K562 (cell line): ENCODE results near the gene ASB6. TPM values are rescaled to one million over a fixed set of nuclear protein-coding genes. Genes with fewer than 3 reads are reported as not detected.

Source experiments
- ATAC-seq: fragments of 200-7000 bp; cut with Tn5 transposase; 3 replicates; pipeline ENCODE4 v1.9.1; 2020; ENCODE audit warnings: moderate library complexity
- BruUV-seq: library from RNA; stranded (reverse); fragments of 400-500 nt; replicated peaks from 2 replicates; lab custom pipeline; 2021; lab: Mats Ljungman, UMichigan
- CTCF ChIA-PET: fragments of 300-600 bp; formaldehyde crosslinking; extraction: SDS; loops from one replicate; lab custom pipeline; 2021; ENCODE audit warnings: low intra/inter-chr PET ratio; lab: Yijun Ruan, JAX
- POLR2A ChIA-PET: fragments of 300-600, 350-650 bp; sonication (Branson Sonifier 250); formaldehyde crosslinking; extraction: SDS; loops from one replicate; lab custom pipeline; 2021; ENCODE audit warnings: antibody characterized with exemption, inconsistent platforms; lab: Yijun Ruan, JAX
- DNase-seq, 4 experiments: peaks; one replicate each; pipeline versions ENCODE4 v3.0.0 to v3.0.0-alpha.2; 2011 to 2018; ENCODE audit warnings: low spot score in 3 of 4, mixed read lengths in 3 of 4; ENCODE audit errors: extremely low read depth in 1 of 4
- FAIRE-seq: peaks from 2 replicates; lab custom pipeline; 2011; peaks lifted over from hg19 to GRCh38; lab: Jason Lieb, UNC
- H2AFZ ChIP-seq: 2 replicates; pipeline ENCODE4 v1.6.0; 2011; ENCODE audit warnings: low read depth, low read length, control low read depth, inconsistent platforms
- H3K27ac ChIP-seq: fragments of 200-600 bp; 3 replicates; pipeline ENCODE4 v1.8.0; 2011; ENCODE audit warnings: low read depth, mild to moderate bottlenecking, control low read depth, inconsistent platforms, low read length, moderate library complexity, mixed read lengths; ENCODE audit errors: extremely low read depth
- H3K27me3 ChIP-seq, 2 experiments: fragments of 300-600 bp in 1 of 2; 2 replicates in 1 of 2; 3 replicates in 1 of 2; pipeline versions ENCODE4 v1.6.0 to v1.8.0; 2011; ENCODE audit warnings: inconsistent platforms in 2 of 2, low read length in 2 of 2, mild to moderate bottlenecking in 1 of 2, mixed read lengths in 1 of 2, moderate library complexity in 1 of 2; ENCODE audit not compliant: control insufficient read depth in 2 of 2, insufficient read depth in 2 of 2
- H3K36me3 ChIP-seq: fragments of 300-600 bp; 3 replicates; pipeline ENCODE4 v1.8.0; 2011; ENCODE audit warnings: mild to moderate bottlenecking, low read length, inconsistent platforms; ENCODE audit not compliant: control insufficient read depth, insufficient read depth
- H3K4me1 ChIP-seq, 2 experiments: fragments of 200-600 bp in 1 of 2; replicated peaks in 1 of 2; 2 replicates in 1 of 2; 3 replicates in 1 of 2; pipeline versions ENCODE4 v1.5.1 to v1.8.0; 2011; ENCODE audit warnings: inconsistent platforms in 2 of 2, low read length in 2 of 2, mild to moderate bottlenecking in 1 of 2, mixed read lengths in 1 of 2, moderate library complexity in 1 of 2; ENCODE audit not compliant: control insufficient read depth in 2 of 2, insufficient read depth in 2 of 2
- H3K4me2 ChIP-seq: 2 replicates; pipeline ENCODE4 v1.6.1; 2011; ENCODE audit warnings: low read length, control low read depth, inconsistent platforms, mixed read lengths; ENCODE audit not compliant: insufficient read depth
- H3K4me3 ChIP-seq: fragments of 200-600 bp; sonication (generic), shearing (Covaris generic); 2 replicates; pipeline ENCODE4 v1.5.1; 2016; ENCODE audit warnings: control low read depth, inconsistent platforms
- H3K79me2 ChIP-seq: fragments of 200-600 bp; 3 replicates; pipeline ENCODE4 v1.8.0; 2011; ENCODE audit warnings: low read length, inconsistent platforms; ENCODE audit not compliant: control insufficient read depth, insufficient read depth
- H3K9ac ChIP-seq, 2 experiments: 2 replicates each; pipeline versions ENCODE4 v1.6.0 to v1.6.1; 2011; ENCODE audit warnings: low read depth in 2 of 2, low read length in 2 of 2, control low read depth in 1 of 2, inconsistent platforms in 1 of 2, mild to moderate bottlenecking in 1 of 2, mixed read lengths in 1 of 2; ENCODE audit not compliant: insufficient read depth in 1 of 2
- H3K9me1 ChIP-seq: one replicate; pipeline ENCODE4 v1.6.0; 2011; ENCODE audit warnings: inconsistent platforms, mild to moderate bottlenecking, low read length, moderate library complexity; ENCODE audit not compliant: control insufficient read depth, insufficient read depth
- H3K9me3 ChIP-seq: replicated peaks from 2 replicates; pipeline ENCODE4 v1.5.1; 2011; ENCODE audit warnings: low read depth, low read length, inconsistent platforms; ENCODE audit not compliant: control insufficient read depth, insufficient read depth
- H4K20me1 ChIP-seq: replicated peaks from 2 replicates; pipeline ENCODE4 v1.6.1; 2011; ENCODE audit warnings: low read length, inconsistent platforms, mixed read lengths; ENCODE audit not compliant: control insufficient read depth, insufficient read depth
- CREB1 ChIP-seq, 2 experiments: sonication (generic) in 1 of 2; formaldehyde crosslinking in 1 of 2; IDR thresholded peaks; 2 replicates each; pipeline versions ENCODE4 v1.6.1 to v1.8.0; 2012 to 2022; ENCODE audit warnings: inconsistent platforms in 1 of 2, mild to moderate bottlenecking in 1 of 2, missing genetic modification reagents in 1 of 2, moderate library complexity in 1 of 2
- POLR2AphosphoS5 ChIP-seq: IDR thresholded peaks from 2 replicates; pipeline ENCODE4 v1.6.1; 2011; ENCODE audit warnings: mild to moderate bottlenecking, low read depth, low read length, moderate library complexity; ENCODE audit not compliant: control insufficient read depth, insufficient read depth
- POLR2B ChIP-seq: fragments of 450-650 bp; IDR thresholded peaks from 2 replicates; pipeline ENCODE4 v1.6.1; 2018; ENCODE audit warnings: low read depth; ENCODE audit not compliant: partially characterized antibody
- POLR2G ChIP-seq: fragments of 200-400 bp; formaldehyde crosslinking; IDR thresholded peaks from 2 replicates; pipeline ENCODE4 v1.6.1; 2017; ENCODE audit warnings: low read depth, mild to moderate bottlenecking, antibody characterized with exemption, low read length, moderate library complexity
- RBFOX2 ChIP-seq: fragments of 200-400 bp; formaldehyde crosslinking; IDR thresholded peaks from 2 replicates; pipeline ENCODE4 v1.6.1; 2017; ENCODE audit warnings: low read depth, mild to moderate bottlenecking, low read length, moderate library complexity
- RBM22 ChIP-seq: fragments of 200-400 bp; formaldehyde crosslinking; IDR thresholded peaks from 2 replicates; pipeline ENCODE4 v1.6.1; 2018; ENCODE audit warnings: low read length, low read depth; ENCODE audit not compliant: poor library complexity, severe bottlenecking
- ZBTB1 ChIP-seq: sonication (generic); formaldehyde crosslinking; IDR thresholded peaks from 2 replicates; pipeline ENCODE4 v1.8.1; 2023; ENCODE audit warnings: missing genetic modification reagents, low read depth, mild to moderate bottlenecking, borderline replicate concordance
- ZNF57 ChIP-seq: fragments of 450-650 bp; formaldehyde crosslinking; IDR thresholded peaks from 2 replicates; pipeline ENCODE4 v1.4.0; 2020; ENCODE audit warnings: mild to moderate bottlenecking, moderate library complexity
- WGBS: fragments of 100-300 bp; shearing (Covaris generic); methylation state at CpG from one replicate; pipeline ENCODE4 v1.1.6; 2016; ENCODE audit warnings: low coverage, mixed read lengths; ENCODE audit not compliant: insufficient coverage; ENCODE audit errors: missing lambda C conversion rate; 5-methylcytosine and 5-hydroxymethylcytosine counted together
- in situ Hi-C: fragments of 300-500 bp; cut with MboI; formaldehyde crosslinking; loops from 4 replicates; pipeline ENCODE4 v1.15.0; 2018; ENCODE audit warnings: inconsistent platforms, mixed read lengths
- intact Hi-C: fragments of 100-400 bp; cut with micrococcal nuclease; formaldehyde crosslinking; loops from 2 replicates; pipeline ENCODE4 v1.14.2; 2022
- polyA plus RNA-seq, 8 experiments: library from polyadenylated mRNA; depleted of rRNA in 4 of 8; stranded (reverse) in 5 of 8; unstranded in 3 of 8; fragments of >200 nt; fragmentation: Nextera tagmentation in 2 of 8; fragmentation: Illumina TruSeq in 1 of 8; extraction: Ambion mirVana in 2 of 8; extraction: Trizol in 1 of 8; gene quantifications; 2 replicates each; pipeline versions ENCODE4 v1.2.1 to v1.2.3, GENCODE V29; 2011 to 2014; ENCODE audit warnings: inconsistent platforms in 1 of 8, missing spikeins in 1 of 8
- total RNA-seq, 7 experiments: library from RNA; depleted of rRNA in 6 of 7; stranded (reverse); fragments of >200 nt in 6 of 7; fragmentation: Illumina TruSeq in 2 of 7; extraction: Trizol in 2 of 7; gene quantifications; 2 replicates each; pipeline versions ENCODE4 v1.2.1 to v1.2.3, GENCODE V29; 2011 to 2021; ENCODE audit warnings: low replicate concordance in 1 of 7
- TF ChIP-seq, protein P1 (sequence below): fragments of 250-450 bp; sonication (Bioruptor Pico); IDR thresholded peaks from 2 replicates; pipeline ENCODE4 v1.5.0; 2021

The ASB6 gene
- total and polyA plus RNA-seq, 9 of the 15 experiments (the other 6 are each of a cell fraction or from before 2014, with no cell fraction given) = 0.92 to 17.8 (median 11.3) TPM

DNA sequence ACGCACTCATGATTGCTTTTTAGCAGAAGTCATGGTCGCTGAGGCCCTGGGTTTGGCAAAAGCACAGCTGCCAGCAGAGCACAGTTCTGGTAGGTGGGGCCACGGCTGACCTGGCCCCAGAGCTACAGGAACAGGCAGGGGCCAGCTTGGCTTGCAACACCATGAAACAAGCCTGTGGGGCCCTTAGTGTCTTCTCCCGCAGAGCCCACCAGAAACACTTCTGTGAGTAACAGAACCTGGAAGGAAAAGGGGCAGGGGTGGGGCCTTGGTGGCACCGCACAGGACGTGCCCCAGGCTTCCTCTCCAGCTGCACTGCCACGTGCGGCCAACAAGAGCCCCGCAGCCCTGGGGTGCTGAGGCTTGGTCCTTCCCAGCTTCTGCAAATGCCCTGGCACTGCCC is 4.8 kb downstream of the ASB6 start:
- intact Hi-C loops (no loop called here), in situ Hi-C loops (no loop called here)
- H4K20me1 ChIP-seq = peaks cover 31% of the 10 kb centered on the region
- DNase-seq (no peak), ATAC-seq (no peak; the same call in 2 of the 3 replicates), FAIRE-seq (no peak)
- H3K9me3 ChIP-seq = no peaks in the 10 kb centered on the region
- ChIA-PET POLR2A (interaction anchor here (0.7 to 2.3 kb wide), 4 partner anchors 9 to 12 kb away, joined by 3 to 11 read pairs (median 3); partner anchors contain the start of gene NTMT1), CTCF (no interaction called here)
- H2AFZ ChIP-seq = no peak overlapping the region
- no peak overlapping the region for H3K27ac ChIP-seq
- peak; percentile 41; the same call in 1 of the 2 replicates for TF ChIP-seq RBFOX2
- no peak for TF ChIP-seq ZNF57 (CRISPR knock-in tag)
- TF ChIP-seq ZBTB1 (CRISPR knock-in tag) = no peak
- peak; percentile 63 for TF ChIP-seq RBM22
- peak; percentile 54 for TF ChIP-seq POLR2G
- TF ChIP-seq, protein P1, sequence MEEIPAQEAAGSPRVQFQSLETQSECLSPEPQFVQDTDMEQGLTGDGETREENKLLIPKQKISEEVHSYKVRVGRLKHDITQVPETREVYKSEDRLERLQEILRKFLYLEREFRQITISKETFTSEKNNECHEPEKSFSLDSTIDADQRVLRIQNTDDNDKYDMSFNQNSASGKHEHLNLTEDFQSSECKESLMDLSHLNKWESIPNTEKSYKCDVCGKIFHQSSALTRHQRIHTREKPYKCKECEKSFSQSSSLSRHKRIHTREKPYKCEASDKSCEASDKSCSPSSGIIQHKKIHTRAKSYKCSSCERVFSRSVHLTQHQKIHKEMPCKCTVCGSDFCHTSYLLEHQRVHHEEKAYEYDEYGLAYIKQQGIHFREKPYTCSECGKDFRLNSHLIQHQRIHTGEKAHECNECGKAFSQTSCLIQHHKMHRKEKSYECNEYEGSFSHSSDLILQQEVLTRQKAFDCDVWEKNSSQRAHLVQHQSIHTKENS (CRISPR knock-in tag) = no peak
- no peak; the same call in 1 of the 2 replicates for TF ChIP-seq CREB1 (IDR thresholded peaks at IDR 0.05)
- TF ChIP-seq CREB1 (CRISPR knock-in tag; IDR thresholded peaks at IDR 0.05) = no peak
- TF ChIP-seq POLR2B = peak; percentile 15
- 0 out of 2 replicates have a peak, but pooled peaks have one; percentile 12 for TF ChIP-seq POLR2AphosphoS5
- H3K4me3 ChIP-seq = no peak overlapping the region
- H3K36me3 ChIP-seq = peaks cover 74% of the 10 kb centered on the region; the same call in 2 of the 3 replicates
- no peaks in the 10 kb centered on the region for H3K9me1 ChIP-seq
- BruUV-seq = no TSS peak
- no peaks in the 10 kb centered on the region for H3K27me3 ChIP-seq
- H3K79me2 ChIP-seq = peaks cover 28% of the 10 kb centered on the region
- H3K4me1 ChIP-seq = peaks cover 0 to 34% of the 10 kb centered on the region in 2 experiments; a peak in 3 of 5 replicates
- WGBS = 84% methylated on average over 7 of the region's 9 CpGs
- no peak overlapping the region for H3K9ac ChIP-seq
- H3K4me2 ChIP-seq = no peak overlapping the region
